Esophagus squamous epithelium (tissue), 5 donors: ENCODE measurements around the gene SNF8. TPM values are rescaled to one million over a fixed set of nuclear protein-coding genes. Genes with fewer than 3 reads are reported as not detected.
A peak's percentile ranks its signal among the peaks of the same experiment; 100 is the strongest.

Experiments
- DNase-seq: peaks from one replicate; lab custom pipeline; 2025; lab: John Stamatoyannopoulos, UW
- H3K27ac ChIP-seq, 4 donors: fragments of 200-600 bp; sonication (generic); one replicate each; pipeline ENCODE4 v1.5.1; 2016 to 2019; ENCODE audit warnings: mild to moderate bottlenecking in 1 of 4
- H3K27me3 ChIP-seq, 4 donors: fragments of 200-600 bp; sonication (generic); 1 replicate in 3 of 4; 2 replicates in 1 of 4; pipeline versions ENCODE4 v1.5.1 to v1.6.0; 2017 to 2021; ENCODE audit warnings: antibody characterized with exemption in 1 of 4
- H3K36me3 ChIP-seq, 3 donors: fragments of 200-600 bp; sonication (generic); one replicate each; pipeline ENCODE4 v1.5.1; 2016 to 2019
- H3K4me1 ChIP-seq, 3 donors: fragments of 200-600 bp; sonication (generic); one replicate each; pipeline ENCODE4 v1.5.1; 2017 to 2019
- H3K4me3 ChIP-seq, 4 donors: fragments of 200-600 bp; sonication (generic); 1 replicate in 3 of 4; 2 replicates in 1 of 4; pipeline ENCODE4 v1.5.1; 2016 to 2019; ENCODE audit warnings: mild to moderate bottlenecking in 2 of 4, moderate library complexity in 1 of 4
- H3K9me3 ChIP-seq, 3 donors: fragments of 200-600 bp; sonication (generic); one replicate each; pipeline ENCODE4 v1.5.1; 2016 to 2019
- POLR2A ChIP-seq, 4 donors: fragments of 450-650 bp; IDR thresholded peaks; one replicate each; pipeline ENCODE4 v1.6.1; 2017; ENCODE audit warnings: antibody characterized with exemption in 4 of 4, mild to moderate bottlenecking in 4 of 4, moderate library complexity in 3 of 4
- WGBS, 2 donors: methylation state at CpG; one replicate each; pipeline ENCODE4 v1.1.5; 2018; 5-methylcytosine and 5-hydroxymethylcytosine counted together
- intact Hi-C: fragments of 100-400 bp; cut with DNase I; formaldehyde crosslinking; loops from one replicate; pipeline ENCODE4 v1.15.0; 2022
- total RNA-seq, 4 donors: library from RNA; depleted of rRNA; stranded (reverse); fragments of >200 nt; gene quantifications; one replicate each; pipeline ENCODE4 v1.1.0, GENCODE V29; 2016
- TF ChIP-seq, protein P1 (sequence below), 6 experiments: fragments of 450-650 bp in 4 of 6; fragments of 200-600 bp in 2 of 6; sonication (generic) in 2 of 6; IDR thresholded peaks; one replicate each; pipeline ENCODE4 v1.5.1; 2016 to 2019; ENCODE audit warnings: antibody characterized with exemption in 6 of 6, mild to moderate bottlenecking in 4 of 6, moderate library complexity in 4 of 6
- donor health status: DM: yes; HTN: yes; CAD: no.

SNF8 gene, protein sequence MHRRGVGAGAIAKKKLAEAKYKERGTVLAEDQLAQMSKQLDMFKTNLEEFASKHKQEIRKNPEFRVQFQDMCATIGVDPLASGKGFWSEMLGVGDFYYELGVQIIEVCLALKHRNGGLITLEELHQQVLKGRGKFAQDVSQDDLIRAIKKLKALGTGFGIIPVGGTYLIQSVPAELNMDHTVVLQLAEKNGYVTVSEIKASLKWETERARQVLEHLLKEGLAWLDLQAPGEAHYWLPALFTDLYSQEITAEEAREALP
- 10 to 100 TPM; 39.0 to 64.7 (median 60.4) TPM for total RNA-seq

DNA sequence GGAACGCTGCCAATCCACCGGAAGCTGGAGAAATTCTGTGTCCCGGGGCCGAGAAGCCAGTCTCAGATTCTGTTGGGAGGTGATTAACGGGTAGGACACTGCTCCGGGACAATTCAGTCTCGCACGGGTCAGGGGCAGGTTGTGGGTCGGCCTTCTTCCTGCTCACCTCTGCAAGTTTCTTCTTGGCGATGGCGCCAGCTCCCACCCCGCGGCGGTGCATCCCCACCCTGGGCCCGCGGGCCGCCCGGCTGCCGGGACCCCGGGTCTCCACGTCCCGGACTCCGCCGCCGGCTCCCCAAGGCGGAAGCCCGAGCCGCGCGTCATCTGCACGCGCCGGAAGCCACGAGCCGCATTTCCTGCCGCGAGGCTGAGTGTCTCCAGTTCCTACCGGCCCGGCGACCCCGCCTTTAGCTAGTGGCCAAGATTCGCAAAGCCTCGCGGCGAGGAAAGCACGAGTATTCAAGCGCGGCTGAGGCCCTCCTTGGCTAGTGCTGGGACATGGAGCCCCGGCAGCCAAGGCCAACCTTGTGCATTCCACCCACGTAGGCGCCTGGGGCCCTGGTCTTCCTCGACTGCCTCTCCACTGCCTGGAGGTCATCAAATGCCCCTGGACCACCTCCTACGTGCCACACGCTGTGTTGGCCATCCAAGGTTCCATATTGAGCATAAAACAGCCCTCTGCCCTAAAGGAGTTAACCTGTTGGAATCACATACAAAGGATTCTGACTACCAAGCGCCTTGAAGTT is at the start of gene SNF8:
Gene SNF8 (minus strand): TSS at position 328 of the 746 bp plus-strand sequence. CDS start 108 bp downstream, at position 220.
- H3K4me3 ChIP-seq, result peak within 1 kb of the TSS; percentile 46 to 90 (median 84)
- peaks cover 0 to 9% (median 0%) of the 10 kb centered on the region in 4 donors for H3K27me3 ChIP-seq
- TF ChIP-seq, protein P1, sequence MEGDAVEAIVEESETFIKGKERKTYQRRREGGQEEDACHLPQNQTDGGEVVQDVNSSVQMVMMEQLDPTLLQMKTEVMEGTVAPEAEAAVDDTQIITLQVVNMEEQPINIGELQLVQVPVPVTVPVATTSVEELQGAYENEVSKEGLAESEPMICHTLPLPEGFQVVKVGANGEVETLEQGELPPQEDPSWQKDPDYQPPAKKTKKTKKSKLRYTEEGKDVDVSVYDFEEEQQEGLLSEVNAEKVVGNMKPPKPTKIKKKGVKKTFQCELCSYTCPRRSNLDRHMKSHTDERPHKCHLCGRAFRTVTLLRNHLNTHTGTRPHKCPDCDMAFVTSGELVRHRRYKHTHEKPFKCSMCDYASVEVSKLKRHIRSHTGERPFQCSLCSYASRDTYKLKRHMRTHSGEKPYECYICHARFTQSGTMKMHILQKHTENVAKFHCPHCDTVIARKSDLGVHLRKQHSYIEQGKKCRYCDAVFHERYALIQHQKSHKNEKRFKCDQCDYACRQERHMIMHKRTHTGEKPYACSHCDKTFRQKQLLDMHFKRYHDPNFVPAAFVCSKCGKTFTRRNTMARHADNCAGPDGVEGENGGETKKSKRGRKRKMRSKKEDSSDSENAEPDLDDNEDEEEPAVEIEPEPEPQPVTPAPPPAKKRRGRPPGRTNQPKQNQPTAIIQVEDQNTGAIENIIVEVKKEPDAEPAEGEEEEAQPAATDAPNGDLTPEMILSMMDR (IDR thresholded peaks at IDR 0.05), result no peak
- TF ChIP-seq POLR2A (IDR thresholded peaks at IDR 0.05), result peak in 3 of 4 donors; percentile 29 to 77 (median 76)
- H3K9me3 ChIP-seq, result no peaks in the 10 kb centered on the region
- 8 to 9% methylated on average over 10 to 13 of the region's 55 CpGs for WGBS, 2 donors
- peaks cover 0 to 30% (median under 1%) of the 10 kb centered on the region in 3 donors for H3K36me3 ChIP-seq
- peak within 1 kb of the TSS; percentile 83 to 94 (median 88) for H3K27ac ChIP-seq
- peak; percentile 52 for DNase-seq
- H3K4me1 ChIP-seq, result peaks cover 13 to 34% (median 21%) of the 10 kb centered on the region in 3 donors
- intact Hi-C loops, result no loop called here

DNA sequence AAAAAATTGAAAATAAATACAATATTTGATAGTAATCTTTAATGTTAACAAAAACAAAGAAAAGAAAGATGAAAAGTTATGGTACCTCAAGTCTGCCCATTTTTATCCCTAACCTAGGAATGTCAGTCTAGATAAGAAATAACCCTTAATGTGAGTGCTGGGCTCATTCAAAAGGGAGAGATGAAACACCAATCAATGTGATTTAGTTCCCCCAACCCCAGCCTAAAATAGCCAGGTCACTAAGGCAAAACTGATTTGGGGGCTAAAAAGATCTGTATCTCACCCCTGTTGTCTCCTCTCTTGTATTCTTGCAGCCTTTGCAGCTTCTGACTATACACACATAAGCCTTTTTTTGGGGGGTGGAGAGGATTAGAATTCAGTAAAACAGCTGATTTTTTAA is 49.3 kb upstream of the SNF8 start:
- peaks cover 33 to 100% (median 59%) of the 10 kb centered on the region in 4 donors for H3K27me3 ChIP-seq
- no peak overlapping the region for H3K27ac ChIP-seq
- H3K36me3 ChIP-seq, result no peaks in the 10 kb centered on the region
- no peak overlapping the region for H3K4me3 ChIP-seq
- H3K9me3 ChIP-seq, result no peaks in the 10 kb centered on the region
- DNase-seq, result no peak
- H3K4me1 ChIP-seq, result peaks cover 6 to 35% (median 26%) of the 10 kb centered on the region in 3 donors
- intact Hi-C loops, result no loop called here
- TF ChIP-seq POLR2A (IDR thresholded peaks at IDR 0.05), result no peak
- TF ChIP-seq, protein P1 (IDR thresholded peaks at IDR 0.05), result no peak

DNA sequence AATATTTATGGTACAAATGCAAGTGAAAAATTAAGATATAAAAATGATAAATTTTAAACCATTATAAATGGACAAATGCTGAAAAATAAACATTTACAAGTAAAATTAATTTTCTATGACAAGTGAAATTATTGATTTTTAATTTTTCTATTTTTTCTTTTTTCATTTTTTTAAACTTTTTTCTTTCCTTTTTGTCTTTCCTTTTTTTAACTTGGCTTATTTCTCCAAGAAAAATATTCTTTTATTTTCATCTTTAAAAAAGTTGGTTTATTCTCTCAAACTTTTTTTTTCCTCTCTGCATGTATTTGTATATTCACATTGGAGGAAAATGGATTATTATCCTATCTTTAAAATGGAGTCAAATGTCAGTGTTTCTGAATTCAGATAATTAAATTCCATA is 48.7 kb upstream of the SNF8 start:
- no peak for DNase-seq
- TF ChIP-seq, protein P1 (IDR thresholded peaks at IDR 0.05), result no peak
- H3K36me3 ChIP-seq, result no peaks in the 10 kb centered on the region
- peaks cover 6 to 31% (median 25%) of the 10 kb centered on the region in 3 donors for H3K4me1 ChIP-seq
- no peaks in the 10 kb centered on the region for H3K9me3 ChIP-seq
- H3K27ac ChIP-seq, result no peak overlapping the region
- H3K27me3 ChIP-seq, result peaks cover 31 to 100% (median 53%) of the 10 kb centered on the region in 4 donors
- H3K4me3 ChIP-seq, result no peak overlapping the region
- intact Hi-C loops, result no loop called here

DNA sequence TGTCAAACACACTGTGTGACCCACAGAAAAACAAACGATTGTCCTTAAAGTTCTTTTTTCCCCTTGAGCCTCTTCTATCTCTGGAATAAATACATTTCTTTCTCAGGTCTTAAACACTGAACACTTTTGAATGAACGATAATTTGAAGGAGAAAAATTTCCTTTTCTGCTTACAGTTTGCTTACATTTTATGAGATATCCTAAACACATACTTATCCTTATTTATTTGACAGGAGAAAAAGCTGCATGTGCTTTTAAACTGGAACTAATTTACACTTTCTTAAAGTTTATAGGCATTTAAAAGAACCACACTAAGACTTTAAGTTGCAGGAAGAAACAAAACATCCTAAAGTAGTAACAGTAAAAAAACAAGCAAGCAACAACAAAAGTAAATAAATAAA is 47.8 kb upstream of the SNF8 start:
- Histone ChIP-seq H3K9me3 (no peaks in the 10 kb centered on the region), H3K36me3 (no peaks in the 10 kb centered on the region), H3K4me3 (no peak overlapping the region), H3K27me3 (peaks cover 26 to 100% (median 45%) of the 10 kb centered on the region in 4 donors), H3K4me1 (peaks cover 6 to 23% (median 17%) of the 10 kb centered on the region in 3 donors), H3K27ac (no peak overlapping the region)
- WGBS, 2 donors, result 37 to 51% methylated on average over 2 of the region's 2 CpGs
- TF ChIP-seq POLR2A (IDR thresholded peaks at IDR 0.05), result no peak
- TF ChIP-seq, protein P1 (IDR thresholded peaks at IDR 0.05), result no peak
- DNase-seq, result no peak
- intact Hi-C loops, result no loop called here

DNA sequence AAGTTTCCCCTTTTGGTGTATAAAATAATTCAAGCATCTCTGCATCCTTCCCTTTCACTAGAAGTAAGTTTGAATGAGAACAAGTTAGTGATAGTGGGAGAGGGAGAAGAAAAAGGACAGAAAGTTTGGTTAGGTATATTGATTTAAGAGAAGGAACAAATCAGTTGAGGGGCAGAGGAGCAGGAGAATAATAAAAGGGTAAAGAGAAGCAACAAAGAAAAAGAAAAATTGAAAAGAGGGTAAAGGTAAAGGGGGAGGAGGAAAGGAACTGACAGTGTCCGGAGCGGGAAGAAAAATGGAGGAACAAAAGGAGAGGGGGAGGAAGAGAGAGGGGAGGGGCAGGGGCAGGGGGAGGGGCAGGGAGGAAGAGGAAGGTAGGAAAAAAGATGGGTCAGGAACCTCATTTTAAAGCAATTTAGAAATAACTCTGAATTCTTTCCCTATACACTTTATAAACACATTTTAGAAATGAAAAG is 46.3 kb upstream of the SNF8 start:
- Histone ChIP-seq H3K36me3 (no peaks in the 10 kb centered on the region), H3K9me3 (no peaks in the 10 kb centered on the region), H3K4me3 (no peak overlapping the region), H3K27me3 (peaks cover 11 to 99% (median 29%) of the 10 kb centered on the region in 4 donors), H3K4me1 (peaks cover 3 to 8% (median 3%) of the 10 kb centered on the region in 3 donors), H3K27ac (no peak overlapping the region)
- intact Hi-C loops, result no loop called here
- TF ChIP-seq, protein P1 (IDR thresholded peaks at IDR 0.05), result no peak
- TF ChIP-seq POLR2A (IDR thresholded peaks at IDR 0.05), result no peak
- 18 to 27% methylated on average over 2 of the region's 2 CpGs for WGBS, 2 donors
- no peak for DNase-seq
